DOHH2 (cell line): ENCODE data around the gene LSR.

ENCODE experiments used
- H3F3A ChIP-seq: fragments of 200-600 bp; sonication (generic), shearing (Covaris generic); 2 replicates; pipeline ENCODE4 v1.6.0; 2016; ENCODE audit warnings: antibody characterized with exemption, mild to moderate bottlenecking; ENCODE audit not compliant: control insufficient read depth, insufficient read depth
- H3K27ac ChIP-seq: fragments of 200-600 bp; sonication (generic); 2 replicates; pipeline ENCODE4 v1.5.1; 2014; ENCODE audit warnings: low read depth, mild to moderate bottlenecking, low read length, moderate library complexity
- H3K27me3 ChIP-seq: fragments of 200-600 bp; sonication (generic); 2 replicates; pipeline ENCODE4 v1.6.1; 2014; ENCODE audit warnings: mild to moderate bottlenecking, low read length, mixed read lengths; ENCODE audit not compliant: control insufficient read depth
- H3K36me3 ChIP-seq: fragments of 200-600 bp; sonication (generic); 2 replicates; pipeline ENCODE4 v1.6.1; 2014; ENCODE audit warnings: mild to moderate bottlenecking, low read length, moderate library complexity, mixed read lengths; ENCODE audit not compliant: control insufficient read depth
- H3K4me1 ChIP-seq: fragments of 200-600 bp; sonication (generic); 2 replicates; pipeline ENCODE4 v1.6.1; 2014; ENCODE audit warnings: mild to moderate bottlenecking, low read length, mixed read lengths; ENCODE audit not compliant: control insufficient read depth
- H3K4me2 ChIP-seq: fragments of 200-600 bp; sonication (generic); 2 replicates; pipeline ENCODE4 v1.6.0; 2014; ENCODE audit warnings: mild to moderate bottlenecking, low read length, moderate library complexity
- H3K4me3 ChIP-seq: fragments of 200-600 bp; sonication (generic); 2 replicates; pipeline ENCODE4 v1.5.1; 2014; ENCODE audit warnings: mild to moderate bottlenecking, low read length, mixed read lengths
- H3K79me2 ChIP-seq: fragments of 200-600 bp; sonication (generic); 2 replicates; pipeline ENCODE4 v1.6.1; 2014; ENCODE audit warnings: mild to moderate bottlenecking, low read length, mixed read lengths; ENCODE audit not compliant: control insufficient read depth
- H3K9me2 ChIP-seq: fragments of 200-600 bp; sonication (generic); replicated peaks from 2 replicates; pipeline ENCODE4 v1.6.1; 2014; ENCODE audit warnings: mild to moderate bottlenecking, low read length, mixed read lengths; ENCODE audit not compliant: control insufficient read depth
- H3K9me3 ChIP-seq: fragments of 200-600 bp; sonication (generic); 2 replicates; pipeline ENCODE4 v1.6.1; 2014; ENCODE audit warnings: antibody characterized with exemption, low read length, mixed read lengths; ENCODE audit not compliant: control insufficient read depth, insufficient read depth
- H4K20me1 ChIP-seq: fragments of 200-600 bp; sonication (generic); 2 replicates; pipeline ENCODE4 v1.6.0; 2014; ENCODE audit warnings: low read depth, mild to moderate bottlenecking, antibody characterized with exemption, low read length, moderate library complexity; ENCODE audit not compliant: control insufficient read depth, insufficient read depth
- CTCF ChIP-seq: fragments of 200-600 bp; sonication (generic); IDR thresholded peaks from one replicate; pipeline ENCODE4 v1.5.1; 2014; ENCODE audit warnings: antibody characterized with exemption, mild to moderate bottlenecking, low read depth, low read length; ENCODE audit not compliant: poor library complexity, severe bottlenecking
- EZH2phosphoT487 ChIP-seq: fragments of 200-600 bp; sonication (generic); IDR thresholded peaks from 2 replicates; pipeline ENCODE4 v1.6.1; 2017; ENCODE audit warnings: borderline replicate concordance, mild to moderate bottlenecking, antibody characterized with exemption, low read length, moderate library complexity, mixed read lengths

The LSR gene

GRCh38 chr19:35273686-35274259, 25.0 kb downstream of the LSR start:
- no peaks in the 10 kb centered on the region for H3K9me2 ChIP-seq
- TF ChIP-seq CTCF (no peak), EZH2phosphoT487 (no peak)
- no peaks in the 10 kb centered on the region for H3K27me3 ChIP-seq
- H3K4me2 ChIP-seq: no peak overlapping the region
- H3K4me1 ChIP-seq: peaks cover 31% of the 10 kb centered on the region
- no peak overlapping the region for H3K4me3 ChIP-seq
- H3K79me2 ChIP-seq: peaks cover 29% of the 10 kb centered on the region
- no peak overlapping the region for H3K27ac ChIP-seq
- H3F3A ChIP-seq: no peaks in the 10 kb centered on the region; the same call in 1 of the 2 replicates
- peaks cover 86% of the 10 kb centered on the region for H3K36me3 ChIP-seq
- no peaks in the 10 kb centered on the region for H3K9me3 ChIP-seq
- peaks cover 7% of the 10 kb centered on the region; the same call in 1 of the 2 replicates for H4K20me1 ChIP-seq

GRCh38 chr19:35274323-35274722, 25.5 kb downstream of the LSR start:
- Histone ChIP-seq H3K4me2 (no peak overlapping the region), H3K9me3 (no peaks in the 10 kb centered on the region), H4K20me1 (peaks cover 7% of the 10 kb centered on the region; the same call in 1 of the 2 replicates), H3F3A (no peaks in the 10 kb centered on the region; the same call in 1 of the 2 replicates), H3K79me2 (peaks cover 29% of the 10 kb centered on the region), H3K27me3 (no peaks in the 10 kb centered on the region), H3K9me2 (no peaks in the 10 kb centered on the region), H3K36me3 (peaks cover 89% of the 10 kb centered on the region), H3K4me3 (no peak overlapping the region), H3K4me1 (peaks cover 31% of the 10 kb centered on the region), H3K27ac (no peak overlapping the region)
- TF ChIP-seq EZH2phosphoT487: no peak
- TF ChIP-seq CTCF: no peak

- H3K4me3 ChIP-seq: no peak overlapping the region
- H3K9me3 ChIP-seq: no peaks in the 10 kb centered on the region
- no peaks in the 10 kb centered on the region for H3K9me2 ChIP-seq
- H3K4me1 ChIP-seq: peaks cover 34% of the 10 kb centered on the region
- TF ChIP-seq CTCF (no peak), EZH2phosphoT487 (no peak)
- H3K27ac ChIP-seq: no peak overlapping the region
- no peaks in the 10 kb centered on the region; the same call in 1 of the 2 replicates for H3F3A ChIP-seq
- H3K27me3 ChIP-seq: peaks cover 2% of the 10 kb centered on the region; the same call in 1 of the 2 replicates
- no peaks in the 10 kb centered on the region for H4K20me1 ChIP-seq
- peaks cover 8% of the 10 kb centered on the region; the same call in 1 of the 2 replicates for H3K79me2 ChIP-seq
- H3K36me3 ChIP-seq: peaks cover 70% of the 10 kb centered on the region
- H3K4me2 ChIP-seq: no peak overlapping the region
These were observed 28.0 kb downstream of the LSR start for GRCh38 chr19:35276706-35277281.
